Type B pancreatic cell (in vitro differentiated cells): ENCODE data around the gene ATG16L1. TPM values are rescaled to one million over a fixed set of nuclear protein-coding genes. Genes with fewer than 3 reads are reported as not detected.

Experiments
- DNase-seq: peaks from one replicate; pipeline ENCODE4 v3.0.0; 2021; ENCODE audit warnings: mixed read lengths; ENCODE audit not compliant: unreplicated experiment; ENCODE audit errors: extremely low spot score
- H3K27ac Mint-ChIP-seq: 2 replicates; pipeline ENCODE4 v1.8.0; 2021; ENCODE audit warnings: mild to moderate bottlenecking, mixed read lengths
- H3K27me3 Mint-ChIP-seq: 2 replicates; pipeline ENCODE4 v1.8.0; 2021; ENCODE audit warnings: mixed read lengths
- H3K36me3 Mint-ChIP-seq: 2 replicates; pipeline ENCODE4 v1.8.0; 2021; ENCODE audit warnings: mixed read lengths
- H3K4me1 Mint-ChIP-seq: one replicate; pipeline ENCODE4 v1.8.0; 2021; ENCODE audit warnings: mixed read lengths; ENCODE audit not compliant: unreplicated experiment
- H3K4me3 Mint-ChIP-seq: 2 replicates; pipeline ENCODE4 v1.8.0; 2021; ENCODE audit warnings: mild to moderate bottlenecking, mixed read lengths
- H3K9me3 Mint-ChIP-seq: 2 replicates; pipeline ENCODE4 v1.8.0; 2021; ENCODE audit warnings: mixed read lengths
- CTCF ChIP-seq: fragments of 200-600 bp; sonication (generic); conservative IDR thresholded peaks from 2 replicates; pipeline ENCODE4 v1.5.0; 2021; ENCODE audit warnings: antibody characterized with exemption, mild to moderate bottlenecking
- total RNA-seq: library from RNA; stranded (reverse); gene quantifications from 2 replicates; pipeline ENCODE4 v1.2.1, GENCODE V29; 2021; ENCODE audit warnings: low replicate concordance

The ATG16L1 gene
- total RNA-seq, 1 donor from 2014 or later, result 50.3 TPM

- Mint-ChIP-seq H3K27ac (no peak overlapping the region), H3K36me3 (no peaks in the 10 kb centered on the region), H3K9me3 (no peaks in the 10 kb centered on the region), H3K4me3 (no peak overlapping the region), H3K27me3 (peaks cover 32% of the 10 kb centered on the region), H3K4me1 (peaks cover 7% of the 10 kb centered on the region)
- DNase-seq, result no peak
- TF ChIP-seq CTCF, result no peak
Observed at GRCh38 chr2:233321166-233321565, 69.7 kb downstream of the ATG16L1 start.

GRCh38 chr2:233323851-233324250 is 72.4 kb downstream of the ATG16L1 start:
- Mint-ChIP-seq H3K4me1 (peaks cover 7% of the 10 kb centered on the region), H3K9me3 (no peaks in the 10 kb centered on the region), H3K27me3 (peaks cover 30% of the 10 kb centered on the region), H3K4me3 (no peak overlapping the region), H3K36me3 (no peaks in the 10 kb centered on the region), H3K27ac (no peak overlapping the region)
- TF ChIP-seq CTCF, result no peak
- DNase-seq, result no peak

- Mint-ChIP-seq H3K4me3 (no peak overlapping the region), H3K27me3 (peaks cover 30% of the 10 kb centered on the region), H3K4me1 (peaks cover 7% of the 10 kb centered on the region), H3K36me3 (no peaks in the 10 kb centered on the region), H3K9me3 (no peaks in the 10 kb centered on the region), H3K27ac (no peak overlapping the region)
- no peak for DNase-seq
- no peak for TF ChIP-seq CTCF
Observed at GRCh38 chr2:233325256-233325655, 73.8 kb downstream of the ATG16L1 start.

GRCh38 chr2:233325814-233326213 is 74.3 kb downstream of the ATG16L1 start:
- no peak overlapping the region for H3K27ac Mint-ChIP-seq

DNA sequence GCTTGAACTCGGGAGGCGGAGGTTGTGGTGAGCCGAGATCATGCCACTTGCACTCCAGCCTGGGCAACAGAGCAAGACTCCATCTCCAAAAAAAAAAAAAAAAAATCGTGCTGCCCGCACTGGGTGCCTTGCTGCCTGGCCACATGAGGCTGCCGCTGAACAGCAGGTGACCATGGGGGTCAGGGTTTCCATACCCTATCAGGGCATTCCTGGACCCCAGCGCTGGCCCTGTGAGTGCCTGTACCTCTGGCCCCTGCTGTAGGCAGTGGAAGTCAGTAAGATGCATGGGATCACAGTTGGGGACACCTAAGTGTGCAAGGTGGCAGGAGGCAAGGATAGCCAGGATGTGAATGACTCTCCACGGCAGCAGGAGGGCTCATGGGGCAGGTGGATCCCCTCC is 75.0 kb downstream of the ATG16L1 start:
- peaks cover 18% of the 10 kb centered on the region for H3K27me3 Mint-ChIP-seq

More at GRCh38 chr2:233325814-233326213, 74.3 kb downstream of the ATG16L1 start:
- Mint-ChIP-seq H3K27me3 (peaks cover 25% of the 10 kb centered on the region), H3K36me3 (no peaks in the 10 kb centered on the region), H3K9me3 (no peaks in the 10 kb centered on the region), H3K4me1 (peaks cover 7% of the 10 kb centered on the region), H3K4me3 (no peak overlapping the region)
- TF ChIP-seq CTCF, result no peak
- no peak for DNase-seq

More for the DNA sequence above, 75.0 kb downstream of the ATG16L1 start:
- no peak for DNase-seq
- H3K27ac Mint-ChIP-seq, result no peak overlapping the region
- no peaks in the 10 kb centered on the region for H3K36me3 Mint-ChIP-seq
- no peak for TF ChIP-seq CTCF
- H3K9me3 Mint-ChIP-seq, result no peaks in the 10 kb centered on the region
- H3K4me1 Mint-ChIP-seq, result peaks cover under 1% of the 10 kb centered on the region
- H3K4me3 Mint-ChIP-seq, result no peak overlapping the region
